H4 (cell line): ENCODE measurements around the gene DEXI. TPM values are rescaled to one million over a fixed set of nuclear protein-coding genes. Genes with fewer than 3 reads are reported as not detected.
"Not testable (repeated sequence)": the region's sequence is repeated elsewhere in the genome, so short reads cannot be mapped to it uniquely, and the experiment has no call there.

Experiments used
- DNase-seq: peaks from one replicate; pipeline ENCODE4 v3.0.0-alpha.2; 2015; ENCODE audit warnings: low spot score
- total RNA-seq: library from RNA; depleted of rRNA; stranded (reverse); fragments of >200 nt; shearing (Covaris generic); gene quantifications from 2 replicates; pipeline ENCODE4 v1.2.3, GENCODE V29; 2014

The DEXI gene
- total RNA-seq, 1 experiment from 2014 or later: 39.9 TPM

GRCh38 chr16:10926867-10927266 is 15.4 kb downstream of the DEXI start:
- DNase-seq: no peak

- DNase-seq: no peak
Measured at GRCh38 chr16:10926094-10926493, 16.2 kb downstream of the DEXI start.

GRCh38 chr16:10925285-10925684 is 17.0 kb downstream of the DEXI start:
- not testable (repeated sequence) for DNase-seq

GRCh38 chr16:10923650-10924214 is 18.5 kb downstream of the DEXI start:
- no peak for DNase-seq

- no peak for DNase-seq
Measured at GRCh38 chr16:10923146-10923649, 19.1 kb downstream of the DEXI start.

GRCh38 chr16:10922328-10923145 is 19.7 kb downstream of the DEXI start:
- DNase-seq: no peak

- no peak for DNase-seq
Measured at GRCh38 chr16:10921536-10922327, 20.5 kb downstream of the DEXI start.

- no peak for DNase-seq
Measured at GRCh38 chr16:10920726-10921427, 21.4 kb downstream of the DEXI start.

- no peak for DNase-seq
Measured at GRCh38 chr16:10919003-10919351, 23.3 kb downstream of the DEXI start.

- peak; percentile 92 for DNase-seq
Measured at GRCh38 chr16:10918294-10919002, 23.8 kb downstream of the DEXI start.

GRCh38 chr16:10916534-10916933 is 25.7 kb downstream of the DEXI start:
- DNase-seq: no peak

GRCh38 chr16:10911267-10911666 is 31.0 kb downstream of the DEXI start:
- DNase-seq: no peak

- no peak for DNase-seq
Measured at GRCh38 chr16:10907757-10908045, 34.6 kb downstream of the DEXI start.

GRCh38 chr16:10906914-10907756 is 35.1 kb downstream of the DEXI start:
- DNase-seq: no peak

- DNase-seq: no peak
Measured at GRCh38 chr16:10906482-10906881, 35.8 kb downstream of the DEXI start.

GRCh38 chr16:10902999-10903398 is 39.3 kb downstream of the DEXI start:
- no peak for DNase-seq

- DNase-seq: no peak
Measured at GRCh38 chr16:10897134-10897533, 45.1 kb downstream of the DEXI start.

GRCh38 chr16:10896723-10897122 is 45.5 kb downstream of the DEXI start:
- no peak for DNase-seq

- no peak for DNase-seq
Measured at GRCh38 chr16:10896165-10896564, 46.1 kb downstream of the DEXI start.
